ENCODE measurements around the gene CCL2.

Gene CCL2

DNA sequence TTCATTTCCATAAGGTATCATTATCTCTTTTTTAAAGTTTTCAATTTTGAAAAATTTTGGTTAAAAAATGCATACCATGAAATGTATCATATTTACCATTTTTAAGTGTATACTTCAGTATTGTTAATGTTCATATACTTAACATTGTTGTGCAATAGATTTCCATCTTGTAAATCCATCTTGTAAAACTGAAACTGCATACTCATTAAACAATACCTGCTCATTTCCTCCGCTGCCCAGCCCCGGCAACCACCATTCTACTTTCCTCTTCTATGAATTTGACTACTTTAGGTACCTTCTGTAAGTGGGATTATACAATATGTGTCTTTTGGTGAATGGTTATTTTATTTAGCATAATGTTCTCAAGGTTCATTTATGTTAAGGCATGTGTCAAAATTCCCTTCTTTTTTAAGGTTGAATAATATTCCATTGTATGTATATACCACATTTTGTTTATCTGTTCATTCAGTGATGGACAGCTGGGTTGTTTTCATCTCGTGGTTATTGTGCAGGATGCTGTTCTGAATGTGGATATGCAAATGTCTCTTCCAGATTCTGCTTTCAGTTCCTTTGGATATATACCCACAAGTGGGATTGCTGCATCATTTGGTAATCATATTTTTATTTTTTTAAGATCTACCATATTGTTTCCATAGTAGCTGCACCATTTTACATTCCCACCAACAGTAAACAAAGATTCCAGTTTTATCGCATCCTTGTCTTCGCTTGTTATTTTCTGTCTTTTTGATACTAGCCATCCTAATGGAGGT is 6.7 kb downstream of the CCL2 start:
- DNase-seq: no peak

- DNase-seq: no peak
Measured at GRCh38 chr17:34265711-34266110, 10.6 kb downstream of the CCL2 start.

DNA sequence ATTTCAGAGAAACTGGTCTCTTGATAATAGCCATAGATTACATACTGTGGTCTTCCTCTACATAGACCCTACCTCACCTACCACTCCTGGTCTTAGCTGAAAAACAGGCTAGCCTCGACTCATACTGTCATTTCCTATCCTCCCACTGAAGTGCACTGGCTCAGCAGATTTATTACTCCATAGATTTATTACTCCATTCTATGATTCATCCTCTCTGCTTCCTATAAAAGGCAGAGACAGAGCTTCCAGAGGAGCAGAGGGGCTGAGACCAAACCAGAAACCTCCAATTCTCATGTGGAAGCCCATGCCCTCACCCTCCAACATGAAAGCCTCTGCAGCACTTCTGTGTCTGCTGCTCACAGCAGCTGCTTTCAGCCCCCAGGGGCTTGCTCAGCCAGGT is 14.9 kb downstream of the CCL2 start, which contains the start of gene CCL7:
Gene CCL7, plus strand, starts transcription at position 253 of the 400 bp plus-strand sequence. Its CDS starts 70 bp downstream, at position 323.
- DNase-seq: no peak

DNA sequence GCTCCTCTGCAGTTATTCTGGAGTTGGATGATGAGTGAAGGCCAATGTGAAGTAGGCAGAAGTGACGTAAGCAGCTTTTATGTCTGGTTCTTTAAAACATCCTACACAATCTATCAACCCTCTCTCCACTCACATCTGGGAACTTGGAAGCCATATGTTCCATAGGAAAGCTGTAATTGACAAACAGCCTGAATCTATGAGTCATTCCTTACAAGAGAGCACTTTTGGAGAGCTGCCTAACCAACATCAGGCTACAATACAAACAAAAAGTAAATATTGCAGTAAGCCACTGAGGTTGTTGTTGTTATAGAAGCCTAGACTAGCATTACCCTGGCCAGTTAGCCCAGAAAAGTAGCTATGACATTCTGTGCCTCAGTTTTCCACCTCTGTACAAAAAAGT is 20.8 kb downstream of the CCL2 start:
- no peak for DNase-seq

DNA sequence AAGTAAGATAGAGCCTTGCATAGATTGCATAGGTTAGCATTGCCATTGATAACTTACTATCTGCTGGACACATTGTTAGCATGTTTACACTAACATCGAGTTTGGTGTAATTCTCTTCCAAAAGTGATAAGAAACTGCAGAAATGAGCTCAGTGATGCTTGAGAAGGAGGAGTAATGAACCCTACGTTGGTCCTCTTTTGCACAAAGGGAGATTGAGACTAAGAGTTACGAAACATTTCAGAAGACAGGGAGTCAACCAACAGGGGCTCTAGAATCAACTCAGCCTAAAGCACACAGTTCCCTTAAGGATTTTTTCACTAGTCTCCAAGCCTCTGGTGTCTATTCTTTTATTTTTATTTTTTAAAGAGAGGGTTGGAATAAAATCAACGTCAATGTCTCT is 21.7 kb downstream of the CCL2 start:
- no peak for DNase-seq

DNA sequence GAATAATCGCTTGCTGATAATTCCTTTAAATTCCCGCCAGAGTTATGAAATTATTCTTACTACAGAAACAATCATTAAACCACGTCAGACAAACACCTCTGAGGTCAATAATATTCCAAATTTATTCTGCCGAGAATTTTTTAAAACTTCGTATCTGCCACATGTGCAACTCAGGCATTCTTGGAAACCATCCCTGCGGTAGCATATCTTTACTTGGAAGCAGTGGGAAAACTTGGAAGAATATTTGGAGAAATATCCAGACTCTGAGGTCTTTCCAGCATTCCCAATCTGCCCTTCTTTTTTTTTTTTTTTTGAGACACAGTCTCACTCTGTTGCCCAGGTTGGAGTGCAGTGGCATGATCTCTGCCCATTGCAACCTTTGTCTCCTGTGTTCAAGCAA is 28.5 kb downstream of the CCL2 start:
- DNase-seq: no peak

- no peak for DNase-seq
Measured at GRCh38 chr17:34285286-34285792, 30.3 kb downstream of the CCL2 start, which contains the start of gene CCL11. Gene CCL11, plus strand, starts transcription at chr17:34285742. Its CDS starts 67 bp downstream, at chr17:34285809.

GRCh38 chr17:34287875-34288274 is 32.8 kb downstream of the CCL2 start:
- DNase-seq: no peak

- no peak for DNase-seq
Measured at GRCh38 chr17:34290586-34290985, 35.5 kb downstream of the CCL2 start.

GRCh38 chr17:34291721-34292348 is 36.8 kb downstream of the CCL2 start:
- DNase-seq: no peak

GRCh38 chr17:34299027-34299426 is 43.9 kb downstream of the CCL2 start:
- DNase-seq: no peak

DNA sequence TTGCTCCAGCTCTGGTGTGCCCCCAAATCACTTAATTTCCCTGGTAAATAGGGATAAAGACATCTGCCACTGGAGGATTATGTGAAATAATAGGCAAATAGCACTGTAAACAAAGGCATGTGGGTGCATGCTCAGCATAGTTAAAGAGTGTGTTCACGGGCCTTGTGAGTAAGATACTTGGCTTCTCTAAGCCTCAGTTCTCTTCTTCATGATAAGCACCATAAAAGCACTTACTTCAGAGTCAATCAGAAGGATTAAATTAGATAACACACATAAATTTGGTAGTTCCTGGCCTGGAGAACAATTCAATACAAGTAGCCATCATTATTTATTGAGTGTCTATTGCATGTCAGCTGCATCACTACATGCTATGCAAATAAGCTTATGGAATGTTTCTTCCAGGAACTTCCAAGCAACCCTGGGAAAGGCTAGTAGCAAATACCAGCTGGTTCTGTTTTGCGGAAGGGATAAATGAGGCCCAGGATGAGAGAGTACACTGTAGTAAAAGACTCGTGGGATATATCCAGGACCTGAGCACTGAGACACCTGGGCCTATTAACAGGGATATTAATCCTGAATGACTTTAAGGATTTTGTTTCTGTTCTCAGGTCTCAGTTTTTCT is 45.0 kb downstream of the CCL2 start:
- DNase-seq: no peak

GRCh38 chr17:34300652-34301370 is 45.7 kb downstream of the CCL2 start:
- no peak for DNase-seq

DNA sequence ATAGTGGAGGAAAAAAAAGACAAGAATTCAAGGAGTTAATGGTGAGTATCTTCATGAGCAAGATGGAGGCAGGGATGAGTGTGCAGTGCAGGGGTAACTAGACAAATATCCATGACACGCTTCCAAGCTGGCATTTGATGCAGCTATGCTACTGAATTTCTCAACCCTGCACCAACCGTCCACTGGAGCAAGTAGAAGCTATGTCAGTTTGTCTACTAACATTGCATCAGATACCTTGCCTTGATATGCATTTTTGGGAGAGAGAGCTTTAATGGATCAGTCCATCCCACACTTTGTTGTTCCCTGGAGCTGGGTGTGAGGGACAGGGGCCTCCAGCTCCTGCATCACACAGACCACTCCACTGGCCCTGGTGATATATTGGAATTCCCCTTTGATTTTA is 46.9 kb downstream of the CCL2 start:
- no peak for DNase-seq

DNA sequence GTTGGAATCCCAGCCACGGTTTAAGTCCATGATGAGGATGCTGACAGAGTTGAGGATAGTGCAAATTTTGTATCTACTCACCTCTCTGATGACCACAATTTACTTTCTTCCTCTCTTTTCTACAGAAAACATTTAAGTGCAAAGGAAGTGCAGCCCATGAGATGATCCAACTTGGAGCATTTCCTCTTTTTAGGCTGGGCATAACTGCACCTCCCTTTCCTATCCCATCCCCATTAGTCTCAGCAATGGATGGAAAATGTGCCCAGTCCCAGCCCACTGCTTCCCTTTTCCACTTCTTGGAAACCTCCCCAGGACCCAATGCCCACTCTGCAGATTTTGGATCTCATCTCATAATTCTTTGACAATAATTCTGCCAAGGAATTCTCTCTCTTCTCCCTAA is 47.6 kb downstream of the CCL2 start:
- no peak for DNase-seq

DNA sequence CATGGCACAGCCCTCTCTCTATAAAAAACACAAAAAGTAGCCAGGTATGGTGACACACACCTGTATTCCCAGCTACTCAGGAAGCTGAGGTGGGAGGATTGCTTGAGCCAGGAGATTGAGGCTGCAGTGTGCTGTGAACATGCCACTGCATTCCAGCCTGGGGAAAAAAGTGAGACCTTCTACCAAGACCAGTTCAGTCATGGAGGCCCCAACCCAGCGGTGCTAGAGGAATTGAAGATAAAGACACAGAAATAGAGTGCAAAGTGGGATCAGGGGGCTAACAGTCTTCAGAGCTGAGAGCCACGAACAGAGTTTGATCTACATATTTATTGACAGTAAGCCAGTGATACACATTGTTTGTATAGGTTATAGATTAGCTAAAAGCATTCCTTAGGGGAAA is 48.5 kb downstream of the CCL2 start:
- no peak for DNase-seq

DNA sequence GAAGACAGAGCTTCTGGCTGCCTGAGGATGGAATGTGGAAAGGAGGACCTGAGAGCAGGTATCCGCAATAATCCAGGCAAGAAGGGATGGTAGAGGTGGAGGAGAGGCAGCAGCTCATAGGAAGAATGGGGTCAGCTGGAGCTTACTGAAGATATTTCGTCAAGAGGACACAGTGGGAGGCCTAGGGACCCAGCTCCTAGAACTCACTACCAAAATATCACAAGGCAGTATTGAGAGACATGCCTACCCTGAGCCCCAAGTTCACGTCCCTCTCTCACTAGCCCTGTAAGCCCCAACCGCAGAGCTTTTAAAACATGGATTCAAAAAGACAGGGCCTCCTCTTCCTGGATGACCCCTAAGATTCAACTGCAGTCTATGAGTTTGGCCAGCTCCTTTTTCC is 50.0 kb downstream of the CCL2 start:
- no peak for DNase-seq

DNA sequence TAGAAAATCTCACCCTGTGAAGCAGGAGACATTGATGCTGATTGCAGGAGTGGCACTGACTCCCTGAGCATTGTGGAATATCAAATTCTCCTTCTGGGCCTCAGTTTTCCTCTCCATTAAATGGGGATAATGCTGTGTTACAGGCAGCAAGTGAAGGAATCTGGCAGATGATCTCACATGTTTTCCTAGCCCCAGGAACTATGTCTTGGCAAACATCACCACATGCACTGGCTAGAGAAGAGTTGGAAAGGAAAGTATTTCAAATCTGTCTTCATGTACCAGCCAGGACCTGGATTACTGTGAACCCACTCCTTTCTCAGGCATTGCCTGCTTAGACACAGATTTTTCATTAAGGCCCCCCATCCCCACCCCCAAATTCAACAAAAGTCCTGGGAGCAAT is 50.5 kb downstream of the CCL2 start:
- DNase-seq: no peak

DNA sequence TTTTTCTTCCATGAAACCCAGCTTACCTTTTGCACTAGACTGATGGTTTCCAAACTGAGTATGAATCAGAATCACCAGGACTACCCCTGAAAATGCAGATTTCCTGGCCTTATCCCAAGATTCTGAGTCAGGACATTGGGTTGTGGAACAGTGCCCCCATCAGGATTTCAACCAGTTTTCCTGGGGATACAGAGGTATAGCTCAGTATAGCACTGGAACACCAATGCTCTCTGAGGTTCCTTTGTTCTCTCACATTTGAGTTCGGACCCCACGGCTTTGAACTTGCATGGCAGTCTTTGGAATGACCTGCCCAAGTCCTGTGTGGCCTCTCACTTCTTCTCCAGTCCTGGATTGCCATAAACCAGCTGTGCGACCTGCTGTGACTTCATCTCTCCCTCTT is 51.4 kb downstream of the CCL2 start:
- DNase-seq: peak in 3 of 56 donors; percentile 0 to 3 (median 1)
